OCI-LY1 (cell line): ENCODE data around the gene MMP25.
"Not testable (repeated sequence)": the region's sequence is repeated elsewhere in the genome, so short reads cannot be mapped to it uniquely, and the experiment has no call there.

Experiments used
- H2AFZ ChIP-seq: fragments of 200-600 bp; sonication (generic), shearing (Covaris generic); 2 replicates; pipeline ENCODE4 v1.6.0; 2014; ENCODE audit warnings: antibody characterized with exemption, mild to moderate bottlenecking, low read length
- H3F3A ChIP-seq: fragments of 200-600 bp; sonication (generic), shearing (Covaris generic); 2 replicates; pipeline ENCODE4 v1.6.0; 2014; ENCODE audit warnings: mild to moderate bottlenecking, antibody characterized with exemption, low read length, moderate library complexity; ENCODE audit not compliant: insufficient read depth
- H3K27ac ChIP-seq: fragments of 200-600 bp; sonication (generic); 2 replicates; pipeline ENCODE4 v1.5.1; 2014; ENCODE audit warnings: low read length, mixed run types, mild to moderate bottlenecking, low read depth; ENCODE audit not compliant: poor library complexity, severe bottlenecking
- H3K27me3 ChIP-seq: fragments of 200-600 bp; sonication (generic); 2 replicates; pipeline ENCODE4 v1.6.0; 2014; ENCODE audit warnings: antibody characterized with exemption, mild to moderate bottlenecking, low read length, moderate library complexity; ENCODE audit not compliant: insufficient read depth
- H3K36me3 ChIP-seq: fragments of 200-600 bp; sonication (generic); 2 replicates; pipeline ENCODE4 v1.6.1; 2014; ENCODE audit warnings: mild to moderate bottlenecking, antibody characterized with exemption, low read length, moderate library complexity, mixed read lengths; ENCODE audit not compliant: insufficient read depth
- H3K4me1 ChIP-seq: fragments of 200-600 bp; sonication (generic); 2 replicates; pipeline ENCODE4 v1.5.1; 2014; ENCODE audit warnings: mild to moderate bottlenecking, low read length, moderate library complexity; ENCODE audit not compliant: insufficient read depth, severe bottlenecking
- H3K4me2 ChIP-seq: fragments of 200-600 bp; sonication (generic), shearing (Covaris generic); 2 replicates; pipeline ENCODE4 v1.6.1; 2014; ENCODE audit warnings: low read length
- H3K4me3 ChIP-seq: fragments of 200-600 bp; sonication (generic); 2 replicates; pipeline ENCODE4 v1.5.1; 2014; ENCODE audit warnings: low read length, low read depth, mild to moderate bottlenecking, mixed read lengths; ENCODE audit not compliant: poor library complexity, severe bottlenecking
- H3K79me2 ChIP-seq: fragments of 200-600 bp; shearing (Covaris generic); 2 replicates; pipeline ENCODE4 v1.6.1; 2016; ENCODE audit warnings: mixed run types, low read length, mixed read lengths; ENCODE audit not compliant: insufficient read depth
- H3K9ac ChIP-seq: fragments of 200-600 bp; sonication (generic), shearing (Covaris generic); 2 replicates; pipeline ENCODE4 v1.6.1; 2014; ENCODE audit warnings: mild to moderate bottlenecking, low read length, mixed read lengths
- H3K9me2 ChIP-seq: fragments of 200-600 bp; sonication (generic), shearing (Covaris generic); 2 replicates; pipeline ENCODE4 v1.6.1; 2014; ENCODE audit warnings: low read depth, mild to moderate bottlenecking, low read length, mixed read lengths
- H3K9me3 ChIP-seq: fragments of 200-600 bp; shearing (Covaris generic); 2 replicates; pipeline ENCODE4 v1.6.1; 2014; ENCODE audit warnings: low read length, mixed read lengths
- H4K20me1 ChIP-seq: fragments of 200-600 bp; sonication (generic), shearing (Covaris generic); 2 replicates; pipeline ENCODE4 v1.6.0; 2016; ENCODE audit warnings: mild to moderate bottlenecking, low read length; ENCODE audit not compliant: insufficient read depth
- CTCF ChIP-seq: fragments of 200-600 bp; sonication (generic), shearing (Covaris generic); IDR thresholded peaks from 2 replicates; pipeline ENCODE4 v1.5.1; 2017; ENCODE audit warnings: mild to moderate bottlenecking, antibody characterized with exemption, low read length, moderate library complexity, mixed read lengths
- EZH2 ChIP-seq: fragments of 200-600 bp; sonication (generic), shearing (Covaris generic); IDR thresholded peaks from 2 replicates; pipeline ENCODE4 v1.8.0; 2017; ENCODE audit warnings: borderline replicate concordance, mixed run types, mild to moderate bottlenecking, antibody characterized with exemption, low read length, moderate library complexity, mixed read lengths

MMP25 gene

DNA sequence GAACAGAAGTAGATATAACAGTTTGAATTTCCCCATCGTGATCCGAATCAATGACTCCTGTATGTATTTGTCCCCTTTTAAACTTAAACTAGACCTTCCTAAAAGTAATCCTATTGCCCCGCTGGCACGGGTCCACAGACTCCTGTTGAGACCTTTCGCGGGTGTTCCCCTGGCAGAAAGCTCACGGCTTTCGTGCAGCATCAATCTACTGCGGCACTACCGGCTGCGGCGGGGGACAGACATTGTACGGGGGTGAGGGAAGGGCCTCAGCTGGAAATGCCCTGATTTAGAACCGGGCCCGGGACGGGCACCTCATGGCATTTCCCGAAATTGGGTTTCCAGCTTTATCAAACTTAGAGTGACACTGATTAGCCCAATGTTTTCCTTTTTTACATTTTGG lies 33.7 kb downstream of the MMP25 start:
- H3K4me1 ChIP-seq: peaks cover 18% of the 10 kb centered on the region
- no peaks in the 10 kb centered on the region for H3K79me2 ChIP-seq
- H3K9me2 ChIP-seq: no peaks in the 10 kb centered on the region
- no peak overlapping the region for H2AFZ ChIP-seq
- no peak overlapping the region for H3K4me3 ChIP-seq
- no peaks in the 10 kb centered on the region for H3K9me3 ChIP-seq
- no peaks in the 10 kb centered on the region for H3F3A ChIP-seq
- peaks cover 12% of the 10 kb centered on the region; the same call in 1 of the 2 replicates for H3K27me3 ChIP-seq
- no peaks in the 10 kb centered on the region for H3K36me3 ChIP-seq
- TF ChIP-seq CTCF: no peak
- TF ChIP-seq EZH2: no peak
- H3K9ac ChIP-seq: no peak overlapping the region
- H3K27ac ChIP-seq: no peak overlapping the region
- H4K20me1 ChIP-seq: no peaks in the 10 kb centered on the region
- H3K4me2 ChIP-seq: no peak overlapping the region

DNA sequence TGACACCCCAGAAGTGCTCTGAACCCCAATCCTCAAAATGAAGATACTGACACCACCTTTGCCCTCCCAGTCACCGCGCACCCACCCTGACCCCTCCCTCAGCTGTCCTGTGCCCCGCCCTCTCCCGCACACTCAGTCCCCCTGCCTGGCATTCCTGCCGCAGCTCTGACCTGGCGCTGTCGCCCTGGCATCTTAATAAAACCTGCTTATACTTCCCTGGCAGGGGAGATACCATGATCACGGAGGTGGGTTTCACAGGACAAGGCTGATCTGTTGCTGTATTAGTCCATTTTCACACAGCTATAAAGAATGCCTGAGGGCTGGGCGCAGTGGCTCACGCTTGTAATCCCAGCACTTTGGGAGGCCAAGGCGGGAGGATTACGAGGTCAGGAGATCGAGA lies 35.6 kb downstream of the MMP25 start:
- not testable (repeated sequence) for H3K27ac ChIP-seq, H3K9me2 ChIP-seq, H2AFZ ChIP-seq

DNA sequence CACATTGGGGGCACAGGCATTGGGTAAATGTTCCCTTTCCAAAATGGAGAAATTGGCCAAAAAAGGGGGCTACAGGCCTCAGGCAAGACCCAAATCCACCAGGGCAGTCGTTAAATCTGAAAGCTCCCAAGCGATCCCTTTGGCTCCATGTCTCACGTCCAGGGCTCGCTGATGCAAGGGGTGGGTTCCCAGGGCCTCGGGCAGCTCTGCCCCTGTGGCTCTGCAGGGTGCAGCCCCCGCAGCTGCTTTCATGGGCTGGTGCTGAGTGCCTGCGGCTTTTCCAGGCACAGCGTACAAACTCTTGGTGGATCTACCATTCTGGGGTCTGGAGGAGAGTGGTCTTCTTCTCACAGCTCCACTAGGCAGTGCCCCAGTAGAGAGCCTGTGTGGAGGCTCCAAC lies 37.0 kb downstream of the MMP25 start:
- H3K9ac ChIP-seq, H3K4me1 ChIP-seq, H2AFZ ChIP-seq, H3K27ac ChIP-seq, H3K36me3 ChIP-seq, H3K27me3 ChIP-seq, H3F3A ChIP-seq, H3K4me3 ChIP-seq, H3K9me3 ChIP-seq, H3K9me2 ChIP-seq, H3K79me2 ChIP-seq, H3K4me2 ChIP-seq, H4K20me1 ChIP-seq: not testable (repeated sequence)

More for the DNA sequence above, 35.6 kb downstream of the MMP25 start:
- H3K9me3 ChIP-seq, H3K9ac ChIP-seq, H3K27me3 ChIP-seq, H3K36me3 ChIP-seq, H3K79me2 ChIP-seq, H3K4me1 ChIP-seq, H3K4me2 ChIP-seq, H3K4me3 ChIP-seq, H3F3A ChIP-seq, H4K20me1 ChIP-seq: not testable (repeated sequence)

- no peaks in the 10 kb centered on the region for H3F3A ChIP-seq
- no peaks in the 10 kb centered on the region for H3K9me2 ChIP-seq
- no peaks in the 10 kb centered on the region for H4K20me1 ChIP-seq
- TF ChIP-seq CTCF (no peak), EZH2 (no peak)
- no peak overlapping the region for H3K27ac ChIP-seq
- no peaks in the 10 kb centered on the region for H3K79me2 ChIP-seq
- H3K9ac ChIP-seq: no peak overlapping the region
- H3K27me3 ChIP-seq: 0 out of 2 replicates have a peak, but pooled peaks cover 5% of the 10 kb centered on the region
- no peak overlapping the region for H3K4me2 ChIP-seq
- no peak overlapping the region for H2AFZ ChIP-seq
- H3K9me3 ChIP-seq: no peaks in the 10 kb centered on the region
- H3K4me3 ChIP-seq: no peak overlapping the region
- no peaks in the 10 kb centered on the region for H3K4me1 ChIP-seq
- H3K36me3 ChIP-seq: no peaks in the 10 kb centered on the region
These were observed 38.1 kb downstream of the MMP25 start for GRCh38 chr16:3084491-3084890.
